Measurements from ENCODE around the gene SMIM7.

DNA sequence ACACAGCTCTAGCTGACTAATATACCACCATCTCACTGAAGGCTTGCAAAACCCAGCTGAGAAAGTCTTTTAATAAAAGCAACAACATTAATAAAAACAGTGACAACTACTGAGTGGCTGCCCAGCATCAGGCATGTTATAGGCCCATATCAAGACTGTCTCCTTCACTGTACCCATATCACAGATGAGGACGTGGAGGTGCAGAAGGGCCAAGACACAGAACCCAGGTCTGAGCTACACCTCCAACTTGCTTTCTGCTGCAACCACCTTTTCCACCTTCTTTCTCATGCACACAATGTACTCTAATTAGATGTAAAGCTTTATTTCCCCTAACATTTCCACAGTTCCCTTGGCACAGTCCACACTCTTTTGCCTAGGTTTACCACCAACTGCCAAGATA lies 21.3 kb downstream of the SMIM7 start:
- no peak for TF ChIP-seq POLR2A (IDR thresholded peaks at IDR 0.05)
- TF ChIP-seq CTCF (IDR thresholded peaks at IDR 0.05): no peak
